HCT116 (cell line): ENCODE results near the gene GABPA. TPM values are rescaled to one million over a fixed set of nuclear protein-coding genes. Genes with fewer than 3 reads are reported as not detected.

Source experiments
- ATAC-seq: fragments of 200-7000 bp; cut with Tn5 transposase; 2 replicates; pipeline ENCODE4 v1.9.1; 2020; ENCODE audit warnings: mild to moderate bottlenecking, moderate library complexity
- BruUV-seq: library from RNA; stranded (reverse); fragments of 400-500 nt; replicated peaks from 2 replicates; lab custom pipeline; 2021; lab: Mats Ljungman, UMichigan
- CTCF ChIA-PET: fragments of 300-600 bp; sonication (Branson Sonifier 250); formaldehyde crosslinking; loops from one replicate; lab custom pipeline; 2021; ENCODE audit warnings: antibody characterized with exemption; lab: Charles Lee
- POLR2A ChIA-PET: fragments of 300-600, 350-600 bp; sonication (Branson Sonifier 250); formaldehyde crosslinking; loops from one replicate; lab custom pipeline; 2021; ENCODE audit warnings: antibody characterized with exemption; lab: Charles Lee
- RAD21 ChIA-PET, 2 experiments: fragments of 300-600 bp; sonication (Branson Sonifier 250); formaldehyde crosslinking; loops; one replicate each; lab custom pipeline; 2023; ENCODE audit warnings: low total read pairs in 2 of 2; ENCODE audit not compliant: uncharacterized antibody in 2 of 2, unreplicated experiment in 2 of 2, low non-redundant PET in 1 of 2; lab: Charles Lee
- DNase-seq: peaks from one replicate; pipeline ENCODE4 v3.0.0-alpha.2; 2010; ENCODE audit warnings: low read depth, low spot score
- H2AFZ ChIP-seq: fragments of 200-600 bp; shearing (Covaris generic), sonication (generic); 2 replicates; pipeline ENCODE4 v1.6.1; 2017; ENCODE audit warnings: low read depth, mixed run types, mixed read lengths, antibody characterized with exemption, low read length; ENCODE audit not compliant: poor library complexity, severe bottlenecking
- H3K27ac ChIP-seq: 2 replicates; pipeline ENCODE4 v1.5.1; 2012; ENCODE audit warnings: low read depth, low read length
- H3K27me3 ChIP-seq: fragments of 200-600 bp; sonication (generic); 2 replicates; pipeline ENCODE4 v1.6.1; 2016; ENCODE audit warnings: mixed run types, low read length, mixed read lengths; ENCODE audit not compliant: insufficient read depth
- H3K36me3 ChIP-seq, 2 experiments: fragments of 200-500 bp in 1 of 2; fragments of 200-600 bp in 1 of 2; sonication (Bioruptor generic) in 1 of 2; sonication (generic) in 1 of 2; 2 replicates each; pipeline versions ENCODE4 v1.5.1 to v1.6.1; 2014 to 2016; ENCODE audit warnings: low read length in 2 of 2, inconsistent platforms in 1 of 2, mixed read lengths in 1 of 2, mixed run types in 1 of 2; ENCODE audit not compliant: insufficient read depth in 2 of 2, control insufficient read depth in 1 of 2
- H3K4me1 ChIP-seq, 2 experiments: fragments of 200-600 bp in 1 of 2; sonication (generic) in 1 of 2; 2 replicates each; pipeline versions ENCODE4 v1.5.1 to v1.6.1; 2012 to 2017; ENCODE audit warnings: low read length in 2 of 2, inconsistent platforms in 1 of 2, mild to moderate bottlenecking in 1 of 2, mixed read lengths in 1 of 2, mixed run types in 1 of 2, moderate library complexity in 1 of 2; ENCODE audit not compliant: insufficient read depth in 2 of 2, control insufficient read depth in 1 of 2
- H3K4me2 ChIP-seq: fragments of 200-600 bp; sonication (generic); 2 replicates; pipeline ENCODE4 v1.6.1; 2017; ENCODE audit warnings: mixed run types, low read length, mixed read lengths
- H3K4me3 ChIP-seq, 2 experiments: fragments of 200-600 bp in 1 of 2; sonication (generic) in 1 of 2; replicated peaks in 1 of 2; 2 replicates each; pipeline ENCODE4 v1.5.1; 2011 to 2016; ENCODE audit warnings: low read length in 2 of 2, control low read depth in 1 of 2, low read depth in 1 of 2, mild to moderate bottlenecking in 1 of 2, mixed read lengths in 1 of 2, mixed run types in 1 of 2
- H3K79me2 ChIP-seq: fragments of 200-600 bp; sonication (generic); 2 replicates; pipeline ENCODE4 v1.6.1; 2017; ENCODE audit warnings: mild to moderate bottlenecking, mixed run types, low read length, moderate library complexity, mixed read lengths; ENCODE audit not compliant: insufficient read depth
- H3K9ac ChIP-seq: fragments of 200-600 bp; sonication (generic); 2 replicates; pipeline ENCODE4 v1.6.1; 2016; ENCODE audit warnings: low read length, mixed read lengths
- H3K9me2 ChIP-seq: fragments of 200-600 bp; sonication (generic), shearing (Covaris generic); 2 replicates; pipeline ENCODE4 v1.6.1; 2017; ENCODE audit warnings: mixed run types, mild to moderate bottlenecking, moderate library complexity; ENCODE audit not compliant: insufficient read depth
- H3K9me3 ChIP-seq, 2 experiments: fragments of 200-500 bp in 1 of 2; fragments of 200-600 bp in 1 of 2; sonication (Bioruptor generic) in 1 of 2; sonication (generic) in 1 of 2; 2 replicates each; pipeline ENCODE4 v1.6.1; 2014 to 2017; ENCODE audit warnings: low read length in 2 of 2, mixed read lengths in 2 of 2, inconsistent platforms in 1 of 2, low read depth in 1 of 2, mild to moderate bottlenecking in 1 of 2, mixed run types in 1 of 2, moderate library complexity in 1 of 2; ENCODE audit not compliant: control insufficient read depth in 1 of 2, insufficient read depth in 1 of 2
- H4K20me1 ChIP-seq: fragments of 200-600 bp; sonication (generic), shearing (Covaris generic); 2 replicates; pipeline ENCODE4 v1.6.1; 2017; ENCODE audit warnings: mixed run types, mild to moderate bottlenecking, moderate library complexity; ENCODE audit not compliant: insufficient read depth
- CBX3 ChIP-seq: IDR thresholded peaks from 2 replicates; pipeline ENCODE4 v1.6.1; 2012; ENCODE audit warnings: low read depth
- EGR1 ChIP-seq: IDR thresholded peaks from 2 replicates; pipeline ENCODE4 v1.6.1; 2012; ENCODE audit warnings: low read depth
- ELF1 ChIP-seq: IDR thresholded peaks from 2 replicates; pipeline ENCODE4 v1.6.1; 2012; ENCODE audit warnings: low read depth, borderline replicate concordance
- EZH2phosphoT487 ChIP-seq: fragments of 200-600 bp; IDR thresholded peaks from 2 replicates; pipeline ENCODE4 v1.6.1; 2018; ENCODE audit warnings: antibody characterized with exemption, borderline replicate concordance
- FOSL1 ChIP-seq: IDR thresholded peaks from 2 replicates; pipeline ENCODE4 v1.6.1; 2012; ENCODE audit warnings: low read depth
- POLR2AphosphoS5 ChIP-seq: IDR thresholded peaks from 2 replicates; pipeline ENCODE4 v1.6.1; 2011; ENCODE audit warnings: mild to moderate bottlenecking, low read depth, low read length, moderate library complexity
- SP1 ChIP-seq: IDR thresholded peaks from 2 replicates; pipeline ENCODE4 v1.6.1; 2012; ENCODE audit warnings: low read depth
- SRF ChIP-seq: IDR thresholded peaks from 2 replicates; pipeline ENCODE4 v1.6.1; 2012; ENCODE audit warnings: low read depth
- YY1 ChIP-seq: IDR thresholded peaks from 2 replicates; pipeline ENCODE4 v1.6.1; 2011; ENCODE audit warnings: low read length, low read depth, moderate library complexity, mild to moderate bottlenecking; ENCODE audit not compliant: insufficient replicate concordance; ENCODE audit errors: extremely low read depth
- intact Hi-C: fragments of 100-400 bp; cut with micrococcal nuclease; formaldehyde crosslinking; loops from 2 replicates; pipeline ENCODE4 v1.10.0; 2022
- total RNA-seq: library from RNA; stranded (reverse); gene quantifications from one replicate; pipeline ENCODE4 v1.2.1, GENCODE V29; 2021; ENCODE audit not compliant: unreplicated experiment
- TF ChIP-seq, protein P1 (sequence below): IDR thresholded peaks from 2 replicates; pipeline ENCODE4 v1.6.1; 2011; ENCODE audit warnings: mild to moderate bottlenecking, low read length, moderate library complexity; ENCODE audit not compliant: insufficient replicate concordance; ENCODE audit errors: extremely low read depth
- TF ChIP-seq, protein P2 (sequence below): IDR thresholded peaks from 2 replicates; pipeline ENCODE4 v1.6.1; 2012; ENCODE audit warnings: low read depth

The GABPA gene
- total RNA-seq, 1 experiment from 2014 or later, result 23.6 TPM

DNA sequence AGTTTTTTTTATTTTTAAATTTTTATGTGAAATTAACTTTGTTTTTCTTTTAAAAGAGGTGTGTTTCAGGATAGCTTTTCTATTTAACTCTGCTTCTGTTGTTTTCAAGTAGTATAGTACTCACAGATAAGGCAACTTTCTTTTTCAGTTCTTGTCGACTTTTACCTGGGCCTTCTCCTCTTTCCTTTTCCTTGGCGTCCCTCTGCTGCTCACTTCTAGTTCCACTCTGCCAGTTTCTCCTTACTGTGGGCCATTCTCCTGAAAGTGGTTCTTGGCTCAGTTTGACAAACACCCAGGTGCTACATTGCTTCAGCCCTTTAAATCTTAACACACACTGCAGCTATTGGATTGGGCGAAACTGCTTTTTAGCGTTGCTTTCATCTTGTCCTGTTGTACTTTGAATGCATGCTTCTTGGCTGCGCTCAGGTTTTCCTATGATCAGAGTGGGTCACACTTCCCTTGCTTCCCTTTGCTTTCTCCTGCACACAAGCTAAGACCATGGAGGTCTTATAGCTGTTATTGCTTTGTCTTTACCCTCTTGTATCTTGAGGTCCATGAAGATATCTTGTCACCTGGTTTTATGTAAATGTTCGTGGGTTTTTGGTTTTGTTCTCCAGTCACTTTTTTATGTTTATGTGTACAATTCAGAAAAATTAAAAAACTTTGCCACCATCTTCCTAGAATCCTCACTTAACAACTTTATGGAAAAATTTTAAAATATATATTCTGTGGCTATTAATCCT lies 21.6 kb downstream of the GABPA start:
- RAD21 ChIA-PET, result no interaction called here

More for the DNA sequence above, 21.6 kb downstream of the GABPA start:
- TF ChIP-seq YY1, result no peak
- TF ChIP-seq SRF, result no peak
- TF ChIP-seq CBX3, result no peak
- no peak for TF ChIP-seq EGR1
- TF ChIP-seq ELF1, result no peak
- TF ChIP-seq, protein P1, sequence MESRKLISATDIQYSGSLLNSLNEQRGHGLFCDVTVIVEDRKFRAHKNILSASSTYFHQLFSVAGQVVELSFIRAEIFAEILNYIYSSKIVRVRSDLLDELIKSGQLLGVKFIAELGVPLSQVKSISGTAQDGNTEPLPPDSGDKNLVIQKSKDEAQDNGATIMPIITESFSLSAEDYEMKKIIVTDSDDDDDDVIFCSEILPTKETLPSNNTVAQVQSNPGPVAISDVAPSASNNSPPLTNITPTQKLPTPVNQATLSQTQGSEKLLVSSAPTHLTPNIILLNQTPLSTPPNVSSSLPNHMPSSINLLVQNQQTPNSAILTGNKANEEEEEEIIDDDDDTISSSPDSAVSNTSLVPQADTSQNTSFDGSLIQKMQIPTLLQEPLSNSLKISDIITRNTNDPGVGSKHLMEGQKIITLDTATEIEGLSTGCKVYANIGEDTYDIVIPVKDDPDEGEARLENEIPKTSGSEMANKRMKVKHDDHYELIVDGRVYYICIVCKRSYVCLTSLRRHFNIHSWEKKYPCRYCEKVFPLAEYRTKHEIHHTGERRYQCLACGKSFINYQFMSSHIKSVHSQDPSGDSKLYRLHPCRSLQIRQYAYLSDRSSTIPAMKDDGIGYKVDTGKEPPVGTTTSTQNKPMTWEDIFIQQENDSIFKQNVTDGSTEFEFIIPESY, result no peak
- TF ChIP-seq SP1, result no peak
- no peak for TF ChIP-seq EZH2phosphoT487
- no peak for TF ChIP-seq POLR2AphosphoS5
- TF ChIP-seq FOSL1, result no peak
- TF ChIP-seq, protein P2, sequence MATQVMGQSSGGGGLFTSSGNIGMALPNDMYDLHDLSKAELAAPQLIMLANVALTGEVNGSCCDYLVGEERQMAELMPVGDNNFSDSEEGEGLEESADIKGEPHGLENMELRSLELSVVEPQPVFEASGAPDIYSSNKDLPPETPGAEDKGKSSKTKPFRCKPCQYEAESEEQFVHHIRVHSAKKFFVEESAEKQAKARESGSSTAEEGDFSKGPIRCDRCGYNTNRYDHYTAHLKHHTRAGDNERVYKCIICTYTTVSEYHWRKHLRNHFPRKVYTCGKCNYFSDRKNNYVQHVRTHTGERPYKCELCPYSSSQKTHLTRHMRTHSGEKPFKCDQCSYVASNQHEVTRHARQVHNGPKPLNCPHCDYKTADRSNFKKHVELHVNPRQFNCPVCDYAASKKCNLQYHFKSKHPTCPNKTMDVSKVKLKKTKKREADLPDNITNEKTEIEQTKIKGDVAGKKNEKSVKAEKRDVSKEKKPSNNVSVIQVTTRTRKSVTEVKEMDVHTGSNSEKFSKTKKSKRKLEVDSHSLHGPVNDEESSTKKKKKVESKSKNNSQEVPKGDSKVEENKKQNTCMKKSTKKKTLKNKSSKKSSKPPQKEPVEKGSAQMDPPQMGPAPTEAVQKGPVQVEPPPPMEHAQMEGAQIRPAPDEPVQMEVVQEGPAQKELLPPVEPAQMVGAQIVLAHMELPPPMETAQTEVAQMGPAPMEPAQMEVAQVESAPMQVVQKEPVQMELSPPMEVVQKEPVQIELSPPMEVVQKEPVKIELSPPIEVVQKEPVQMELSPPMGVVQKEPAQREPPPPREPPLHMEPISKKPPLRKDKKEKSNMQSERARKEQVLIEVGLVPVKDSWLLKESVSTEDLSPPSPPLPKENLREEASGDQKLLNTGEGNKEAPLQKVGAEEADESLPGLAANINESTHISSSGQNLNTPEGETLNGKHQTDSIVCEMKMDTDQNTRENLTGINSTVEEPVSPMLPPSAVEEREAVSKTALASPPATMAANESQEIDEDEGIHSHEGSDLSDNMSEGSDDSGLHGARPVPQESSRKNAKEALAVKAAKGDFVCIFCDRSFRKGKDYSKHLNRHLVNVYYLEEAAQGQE, result no peak
- TF ChIP-seq, all 23 proteins: peak for 0
- BruUV-seq, result no TSS peak
- Histone ChIP-seq H3K9me3 (no peaks in the 10 kb centered on the region), H3K9me2 (no peaks in the 10 kb centered on the region), H3K4me2 (no peak overlapping the region), H2AFZ (no peak overlapping the region), H3K27me3 (no peaks in the 10 kb centered on the region), H3K27ac (no peak overlapping the region), H3K9ac (no peak overlapping the region), H3K4me3 (no peak overlapping the region), H4K20me1 (no peaks in the 10 kb centered on the region), H3K79me2 (no peaks in the 10 kb centered on the region), H3K36me3 (peaks cover 10 to 28% of the 10 kb centered on the region in 2 experiments; a peak in 3 of 4 replicates), H3K4me1 (no peaks in the 10 kb centered on the region)
- intact Hi-C loops, result no loop called here
- ChIA-PET POLR2A (no interaction called here), CTCF (interaction anchor here (1.1 kb wide), 1 partner anchor 46 kb away, joined by 3 read pairs; no protein-coding TSS in a partner anchor)
- DNase-seq, result no peak
- ATAC-seq, result no peak
